NCI-H2196 (cell line): ENCODE results near the gene C2.
"Not testable (repeated sequence)": the region's sequence is repeated elsewhere in the genome, so short reads cannot be mapped to it uniquely, and the experiment has no call there.

Experiments
- DNase-seq: peaks from one replicate; lab custom pipeline; 2025; ENCODE audit not compliant: unreplicated experiment; lab: John Stamatoyannopoulos, UW

The C2 gene

DNA sequence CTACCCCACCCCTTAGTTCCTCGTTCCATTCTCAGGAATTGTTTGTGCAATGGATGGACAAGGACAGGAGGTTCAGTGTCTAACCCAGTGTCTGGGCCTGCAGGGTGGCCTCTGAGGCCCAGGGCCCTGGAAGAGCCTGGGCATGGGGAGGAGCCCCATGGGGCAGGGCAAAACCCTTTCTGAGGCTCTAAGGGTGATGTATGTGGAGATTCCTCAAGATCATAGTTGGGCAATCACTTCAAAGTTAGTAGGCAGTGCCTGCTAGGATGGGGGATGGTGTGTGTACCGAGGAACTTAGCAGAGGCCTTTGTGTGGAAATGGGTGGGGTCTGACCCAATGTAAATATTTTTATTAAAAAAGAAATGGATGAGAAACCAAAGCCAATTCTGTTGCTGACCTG, 6.7 kb upstream of the C2 start:
- DNase-seq = no peak

DNA sequence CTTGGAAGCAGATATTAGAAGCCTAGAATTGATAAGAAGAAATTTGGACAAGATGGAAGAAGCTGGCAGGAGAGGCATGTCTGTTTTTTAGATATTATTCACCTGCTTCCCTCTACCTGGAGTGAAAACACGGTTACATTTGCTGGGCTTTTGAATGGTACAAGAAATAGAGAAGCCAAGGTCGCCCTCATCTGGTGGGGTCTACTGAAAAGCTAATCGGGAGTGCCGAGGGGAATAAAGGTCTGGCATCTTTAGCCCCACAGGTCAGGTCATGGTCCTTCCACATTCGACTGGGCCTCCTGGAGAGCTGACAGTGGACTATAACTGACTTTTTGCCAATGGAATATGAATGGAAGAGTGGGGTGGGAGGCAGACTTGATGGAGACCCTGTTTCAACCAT, 4.6 kb upstream of the C2 start:
- DNase-seq = no peak

DNA sequence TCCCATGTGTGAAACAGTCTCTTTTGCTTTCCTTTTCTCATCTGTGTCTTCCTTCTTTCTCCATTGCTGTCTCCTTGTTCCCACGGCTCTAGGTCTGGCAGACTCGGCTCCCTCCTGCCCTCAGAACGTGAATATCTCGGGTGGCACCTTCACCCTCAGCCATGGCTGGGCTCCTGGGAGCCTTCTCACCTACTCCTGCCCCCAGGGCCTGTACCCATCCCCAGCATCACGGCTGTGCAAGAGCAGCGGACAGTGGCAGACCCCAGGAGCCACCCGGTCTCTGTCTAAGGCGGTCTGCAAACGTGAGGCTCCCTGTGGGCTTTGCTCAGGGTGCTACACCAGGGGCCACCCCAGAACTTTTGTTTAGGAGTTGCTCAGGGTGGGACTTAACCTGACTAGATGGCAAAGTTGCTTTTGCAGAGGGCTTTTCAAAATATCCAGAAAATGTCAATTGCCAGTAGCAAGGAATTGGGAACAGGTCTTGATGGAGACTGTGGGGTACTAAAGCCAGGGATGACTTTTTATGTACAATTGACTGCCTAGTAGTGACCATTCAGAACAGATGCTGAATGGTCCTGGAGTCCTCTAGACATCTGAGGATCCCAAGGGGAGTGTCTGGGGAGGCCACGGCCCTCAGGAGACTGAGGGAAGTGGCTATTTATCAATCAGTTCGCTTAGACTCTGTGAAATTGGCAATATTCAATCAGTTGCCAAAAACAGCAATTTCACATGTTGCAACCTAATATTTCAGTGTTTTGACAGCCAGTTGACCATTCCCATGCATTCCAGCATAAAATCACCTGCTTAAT, 550 bp downstream of the C2 start:
- DNase-seq = no peak

DNA sequence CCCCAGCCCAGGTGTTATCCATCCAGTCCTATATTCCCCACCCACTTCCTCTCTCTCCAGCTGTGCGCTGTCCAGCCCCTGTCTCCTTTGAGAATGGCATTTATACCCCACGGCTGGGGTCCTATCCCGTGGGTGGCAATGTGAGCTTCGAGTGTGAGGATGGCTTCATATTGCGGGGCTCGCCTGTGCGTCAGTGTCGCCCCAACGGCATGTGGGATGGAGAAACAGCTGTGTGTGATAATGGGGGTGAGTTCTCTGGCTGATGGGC, 1.1 kb downstream of the C2 start:
- DNase-seq = no peak

DNA sequence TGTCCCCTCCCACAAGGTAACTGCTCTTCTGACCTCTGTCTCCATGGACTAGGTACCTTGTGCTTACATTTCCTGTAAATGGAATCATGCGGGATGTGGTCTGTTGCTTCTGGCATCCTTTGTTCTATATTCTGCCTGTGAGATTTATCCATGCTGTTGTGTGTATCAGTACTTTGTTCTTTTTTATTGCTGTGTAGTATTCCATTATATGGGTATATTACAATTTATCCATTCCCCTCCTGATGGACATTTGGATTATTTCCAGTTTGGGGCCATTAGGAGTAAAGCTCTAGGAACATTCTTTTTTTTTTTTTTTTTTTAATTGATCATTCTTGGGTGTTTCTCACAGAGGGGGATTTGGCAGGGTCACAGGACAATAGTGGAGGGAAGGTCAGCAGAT, 3.4 kb downstream of the C2 start:
- DNase-seq = no peak

DNA sequence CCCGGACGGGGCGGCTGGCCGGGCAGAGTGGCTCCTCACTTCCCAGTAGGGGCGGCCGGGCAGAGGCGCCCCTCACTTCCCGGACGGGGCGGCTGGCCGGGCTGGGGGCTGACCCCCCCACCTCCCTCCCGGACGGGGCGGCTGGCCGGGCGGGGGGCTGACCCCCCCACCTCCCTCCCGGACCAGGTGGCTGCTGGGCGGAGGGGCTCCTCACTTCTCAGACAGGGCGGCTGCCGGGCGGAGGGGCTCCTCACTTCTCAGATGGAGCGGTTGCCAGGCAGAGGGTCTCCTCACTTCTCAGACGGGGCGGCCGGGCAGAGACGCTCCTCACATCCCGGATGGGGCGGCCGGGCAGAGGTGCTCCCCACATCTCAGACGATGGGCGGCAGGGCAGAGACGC, 4.6 kb downstream of the C2 start:
- not testable (repeated sequence) for DNase-seq

DNA sequence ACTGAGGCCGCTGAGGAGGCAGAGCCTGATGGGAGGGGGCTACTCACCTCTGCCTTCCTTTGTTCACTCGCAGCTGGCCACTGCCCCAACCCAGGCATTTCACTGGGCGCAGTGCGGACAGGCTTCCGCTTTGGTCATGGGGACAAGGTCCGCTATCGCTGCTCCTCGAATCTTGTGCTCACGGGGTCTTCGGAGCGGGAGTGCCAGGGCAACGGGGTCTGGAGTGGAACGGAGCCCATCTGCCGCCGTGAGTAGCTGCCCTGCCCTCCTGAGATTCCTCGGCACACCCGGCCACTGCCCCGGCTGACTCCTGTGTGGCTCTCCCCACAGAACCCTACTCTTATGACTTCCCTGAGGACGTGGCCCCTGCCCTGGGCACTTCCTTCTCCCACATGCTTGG, 6.0 kb downstream of the C2 start:
- DNase-seq = no peak

DNA sequence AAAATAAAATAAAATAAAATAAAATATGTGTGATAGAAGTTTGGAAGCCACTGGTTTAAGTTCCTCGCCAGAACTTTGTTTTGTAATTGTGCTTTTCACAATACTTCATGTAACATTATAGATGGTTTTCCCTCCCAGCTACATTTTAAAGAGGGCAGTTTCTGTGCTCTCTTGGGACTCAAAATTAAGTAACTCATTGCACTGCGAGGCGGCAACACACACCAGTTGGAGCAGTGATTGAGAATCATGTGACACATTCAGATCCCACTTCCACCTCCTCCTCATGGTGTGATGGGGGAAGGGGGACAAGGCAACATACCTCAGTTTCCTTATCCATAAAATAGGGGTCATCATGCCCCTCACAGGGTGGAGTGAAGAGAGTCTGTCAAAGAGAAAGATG, 7.5 kb downstream of the C2 start:
- DNase-seq = no peak

DNA sequence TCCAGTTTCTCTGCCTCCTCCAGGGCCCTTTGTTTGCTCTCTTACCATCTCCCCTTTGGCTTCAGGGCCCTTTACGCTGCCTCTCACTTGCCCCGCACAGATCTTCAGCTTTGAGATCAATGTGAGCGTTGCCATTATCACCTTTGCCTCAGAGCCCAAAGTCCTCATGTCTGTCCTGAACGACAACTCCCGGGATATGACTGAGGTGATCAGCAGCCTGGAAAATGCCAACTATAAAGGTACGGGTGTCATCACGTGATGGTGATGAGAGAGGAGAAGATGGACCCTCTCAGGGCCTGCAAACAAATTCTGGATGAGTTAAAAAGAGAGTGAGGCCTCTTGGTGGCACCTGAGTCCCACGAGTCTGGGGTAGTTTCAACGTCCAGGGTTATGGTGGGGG, 8.3 kb downstream of the C2 start:
- no peak for DNase-seq

DNA sequence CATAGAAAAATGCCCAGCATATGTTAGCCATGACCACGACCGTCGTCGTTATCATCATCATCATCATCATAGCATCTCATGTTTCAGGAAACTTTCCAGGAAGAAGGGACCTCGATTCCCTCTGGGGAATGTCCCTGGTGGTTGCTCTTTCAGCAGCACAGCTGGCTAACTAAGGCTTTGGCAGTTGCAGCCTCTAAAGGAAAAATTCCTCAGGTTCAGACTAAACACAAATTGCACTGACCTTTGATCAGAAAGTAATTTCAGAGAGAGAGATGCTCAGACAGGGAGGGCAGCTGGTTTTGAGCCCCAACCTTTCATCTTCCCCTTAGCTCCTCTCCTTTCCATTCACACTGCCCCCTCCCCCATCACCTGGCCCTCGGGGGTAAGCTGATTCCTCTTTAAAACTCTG, 12.7 kb downstream of the C2 start:
- DNase-seq = no peak

DNA sequence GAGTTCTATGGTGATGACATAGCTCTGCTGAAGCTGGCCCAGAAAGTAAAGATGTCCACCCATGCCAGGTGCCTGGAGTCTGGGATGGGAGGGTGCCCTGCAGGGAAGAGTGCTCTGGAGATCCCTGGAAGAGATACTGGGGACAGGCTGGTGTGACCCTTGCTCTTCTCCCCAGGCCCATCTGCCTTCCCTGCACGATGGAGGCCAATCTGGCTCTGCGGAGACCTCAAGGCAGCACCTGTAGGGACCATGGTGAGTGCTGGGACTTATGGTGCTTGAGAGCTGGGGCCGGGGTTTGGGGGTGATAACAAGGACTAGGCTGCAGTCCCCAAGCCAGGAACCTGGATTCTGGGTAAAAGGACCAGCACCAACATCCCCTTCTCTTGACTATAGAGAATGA, 16.2 kb downstream of the C2 start:
- DNase-seq = no peak

DNA sequence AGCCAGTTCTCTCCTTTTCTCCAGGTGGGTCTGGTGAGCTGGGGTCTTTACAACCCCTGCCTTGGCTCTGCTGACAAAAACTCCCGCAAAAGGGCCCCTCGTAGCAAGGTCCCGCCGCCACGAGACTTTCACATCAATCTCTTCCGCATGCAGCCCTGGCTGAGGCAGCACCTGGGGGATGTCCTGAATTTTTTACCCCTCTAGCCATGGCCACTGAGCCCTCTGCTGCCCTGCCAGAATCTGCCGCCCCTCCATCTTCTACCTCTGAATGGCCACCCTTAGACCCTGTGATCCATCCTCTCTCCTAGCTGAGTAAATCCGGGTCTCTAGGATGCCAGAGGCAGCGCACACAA, 17.6 kb downstream of the C2 start:
- DNase-seq = no peak

DNA sequence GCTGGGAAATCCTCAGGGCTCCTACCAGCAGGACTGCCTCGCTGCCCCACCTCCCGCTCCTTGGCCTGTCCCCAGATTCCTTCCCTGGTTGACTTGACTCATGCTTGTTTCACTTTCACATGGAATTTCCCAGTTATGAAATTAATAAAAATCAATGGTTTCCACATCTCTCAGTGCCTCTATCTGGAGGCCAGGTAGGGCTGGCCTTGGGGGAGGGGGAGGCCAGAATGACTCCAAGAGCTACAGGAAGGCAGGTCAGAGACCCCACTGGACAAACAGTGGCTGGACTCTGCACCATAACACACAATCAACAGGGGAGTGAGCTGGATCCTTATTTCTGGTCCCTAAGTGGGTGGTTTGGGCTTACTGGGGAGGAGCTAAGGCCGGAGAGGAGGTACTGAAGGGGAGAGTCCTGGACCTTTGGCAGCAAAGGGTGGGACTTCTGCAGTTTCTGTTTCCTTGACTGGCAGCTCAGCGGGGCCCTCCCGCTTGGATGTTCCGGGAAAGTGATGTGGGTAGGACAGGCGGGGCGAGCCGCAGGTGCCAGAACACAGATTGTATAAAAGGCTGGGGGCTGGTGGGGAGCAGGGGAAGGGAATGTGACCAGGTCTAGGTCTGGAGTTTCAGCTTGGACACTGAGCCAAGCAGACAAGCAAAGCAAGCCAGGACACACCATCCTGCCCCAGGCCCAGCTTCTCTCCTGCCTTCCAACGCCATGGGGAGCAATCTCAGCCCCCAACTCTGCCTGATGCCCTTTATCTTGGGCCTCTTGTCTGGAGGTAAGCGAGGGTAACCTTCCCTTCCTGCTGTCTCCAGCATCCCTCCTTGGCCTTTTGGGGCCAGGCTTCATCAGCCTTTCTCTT, 18.2 kb downstream of the C2 start, which contains the start of gene CFB:
CFB (plus strand) TSS at position 589 of the 863 bp plus-strand sequence; CDS start at position 716, 127 bp downstream.
- DNase-seq = peak; percentile 31

DNA sequence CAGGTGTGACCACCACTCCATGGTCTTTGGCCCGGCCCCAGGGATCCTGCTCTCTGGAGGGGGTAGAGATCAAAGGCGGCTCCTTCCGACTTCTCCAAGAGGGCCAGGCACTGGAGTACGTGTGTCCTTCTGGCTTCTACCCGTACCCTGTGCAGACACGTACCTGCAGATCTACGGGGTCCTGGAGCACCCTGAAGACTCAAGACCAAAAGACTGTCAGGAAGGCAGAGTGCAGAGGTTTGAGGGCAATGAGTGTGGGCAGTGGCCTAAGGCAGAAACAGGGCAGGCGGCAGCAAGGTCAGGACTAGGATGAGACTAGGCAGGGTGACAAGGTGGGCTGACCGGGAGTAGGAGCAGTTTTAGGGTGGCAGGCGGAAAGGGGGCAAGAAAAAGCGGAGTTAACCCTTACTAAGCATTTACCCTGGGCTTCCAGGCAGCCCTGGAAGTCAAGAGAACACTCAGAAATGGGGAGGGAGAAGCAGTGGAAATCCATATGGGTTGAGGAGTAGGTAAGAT, 18.9 kb downstream of the C2 start:
- no peak for DNase-seq

DNA sequence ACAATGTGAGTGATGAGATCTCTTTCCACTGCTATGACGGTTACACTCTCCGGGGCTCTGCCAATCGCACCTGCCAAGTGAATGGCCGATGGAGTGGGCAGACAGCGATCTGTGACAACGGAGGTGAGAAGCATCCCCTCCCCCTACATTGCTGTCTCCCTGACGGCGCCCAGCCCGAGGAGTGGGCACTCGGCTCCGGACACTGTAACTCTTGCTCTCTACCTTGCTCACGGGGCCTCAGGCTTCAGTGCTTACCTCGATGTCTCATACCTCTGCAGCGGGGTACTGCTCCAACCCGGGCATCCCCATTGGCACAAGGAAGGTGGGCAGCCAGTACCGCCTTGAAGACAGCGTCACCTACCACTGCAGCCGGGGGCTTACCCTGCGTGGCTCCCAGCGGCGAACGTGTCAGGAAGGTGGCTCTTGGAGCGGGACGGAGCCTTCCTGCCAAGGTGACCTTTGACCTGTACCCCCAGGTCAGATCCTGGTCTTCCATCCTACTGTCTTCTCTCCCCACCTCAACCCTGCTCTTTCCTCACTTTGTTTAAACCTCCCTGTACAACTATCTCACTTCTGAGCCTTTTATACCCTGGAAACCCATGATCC, 19.7 kb downstream of the C2 start:
- DNase-seq = no peak

DNA sequence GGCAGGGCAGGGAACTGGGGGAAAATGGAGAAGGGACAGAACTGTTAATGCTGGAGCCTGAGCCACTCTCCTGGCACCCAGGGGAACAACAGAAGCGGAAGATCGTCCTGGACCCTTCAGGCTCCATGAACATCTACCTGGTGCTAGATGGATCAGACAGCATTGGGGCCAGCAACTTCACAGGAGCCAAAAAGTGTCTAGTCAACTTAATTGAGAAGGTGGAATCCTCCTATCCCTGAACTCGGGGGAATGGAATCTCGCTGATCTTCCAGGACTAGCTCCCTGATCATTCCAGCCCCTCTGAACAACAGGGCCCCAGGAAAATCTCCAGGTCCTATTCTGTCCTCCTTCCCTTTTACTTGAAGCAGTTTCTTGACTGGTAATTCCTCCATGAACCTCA, 20.3 kb downstream of the C2 start:
- DNase-seq = no peak

DNA sequence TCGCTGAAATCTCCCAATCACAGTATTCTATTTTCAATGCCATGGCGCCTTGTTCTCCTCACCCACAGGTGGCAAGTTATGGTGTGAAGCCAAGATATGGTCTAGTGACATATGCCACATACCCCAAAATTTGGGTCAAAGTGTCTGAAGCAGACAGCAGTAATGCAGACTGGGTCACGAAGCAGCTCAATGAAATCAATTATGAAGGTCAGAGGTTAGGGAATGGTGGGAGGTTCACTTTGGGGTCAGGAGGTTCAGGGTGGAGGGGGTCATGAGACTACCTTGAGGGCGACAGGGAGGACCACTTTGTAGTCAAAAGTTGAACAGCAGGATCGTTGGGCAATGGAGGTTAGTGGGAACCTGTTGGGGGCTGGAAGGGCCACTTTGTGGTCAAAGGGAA, 20.8 kb downstream of the C2 start:
- no peak for DNase-seq

DNA sequence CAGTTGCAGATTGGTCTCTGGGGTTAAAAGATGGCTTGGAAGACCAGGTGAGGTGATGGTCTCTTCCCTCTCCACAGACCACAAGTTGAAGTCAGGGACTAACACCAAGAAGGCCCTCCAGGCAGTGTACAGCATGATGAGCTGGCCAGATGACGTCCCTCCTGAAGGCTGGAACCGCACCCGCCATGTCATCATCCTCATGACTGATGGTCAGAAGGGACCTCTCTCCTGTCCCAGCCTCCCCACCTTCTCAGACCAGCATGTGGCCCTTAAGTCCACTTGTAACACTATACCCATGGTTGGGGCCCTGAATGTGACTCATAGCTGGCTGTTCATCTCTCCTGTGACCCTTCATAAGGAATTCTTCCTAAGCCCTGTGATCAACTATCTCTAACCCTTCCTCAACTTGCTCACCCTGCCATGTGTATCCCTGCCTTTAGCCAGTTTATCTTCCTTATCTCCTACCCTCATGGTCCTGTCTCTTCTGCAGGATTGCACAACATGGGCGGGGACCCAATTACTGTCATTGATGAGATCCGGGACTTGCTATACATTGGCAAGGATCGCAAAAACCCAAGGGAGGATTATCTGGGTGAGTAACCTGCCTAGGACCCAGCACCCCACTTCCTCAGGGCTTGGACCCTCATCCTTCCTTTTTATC, 21.4 kb downstream of the C2 start:
- DNase-seq = no peak

DNA sequence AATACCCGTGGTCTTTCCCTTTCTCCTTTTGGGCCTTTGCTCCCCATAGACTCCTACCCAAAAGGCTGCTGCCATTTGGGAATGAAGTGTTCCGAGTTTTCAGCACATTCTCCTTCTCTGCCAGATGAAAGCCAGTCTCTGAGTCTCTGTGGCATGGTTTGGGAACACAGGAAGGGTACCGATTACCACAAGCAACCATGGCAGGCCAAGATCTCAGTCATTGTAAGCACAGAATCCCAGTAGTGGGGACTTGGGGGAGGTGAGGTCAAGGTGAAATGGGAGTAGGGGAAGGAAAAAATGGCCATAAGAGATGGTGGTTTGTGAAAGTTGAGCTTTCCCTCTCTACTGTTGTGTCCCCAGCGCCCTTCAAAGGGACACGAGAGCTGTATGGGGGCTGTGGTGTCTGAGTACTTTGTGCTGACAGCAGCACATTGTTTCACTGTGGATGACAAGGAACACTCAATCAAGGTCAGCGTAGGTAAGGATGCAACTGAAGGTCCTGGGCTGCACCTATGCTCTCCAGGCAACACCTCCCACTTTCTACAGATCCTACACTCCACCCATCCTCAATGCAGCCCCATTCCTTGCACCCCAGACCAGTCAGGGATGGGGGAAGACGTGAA, 22.5 kb downstream of the C2 start:
- no peak for DNase-seq

DNA sequence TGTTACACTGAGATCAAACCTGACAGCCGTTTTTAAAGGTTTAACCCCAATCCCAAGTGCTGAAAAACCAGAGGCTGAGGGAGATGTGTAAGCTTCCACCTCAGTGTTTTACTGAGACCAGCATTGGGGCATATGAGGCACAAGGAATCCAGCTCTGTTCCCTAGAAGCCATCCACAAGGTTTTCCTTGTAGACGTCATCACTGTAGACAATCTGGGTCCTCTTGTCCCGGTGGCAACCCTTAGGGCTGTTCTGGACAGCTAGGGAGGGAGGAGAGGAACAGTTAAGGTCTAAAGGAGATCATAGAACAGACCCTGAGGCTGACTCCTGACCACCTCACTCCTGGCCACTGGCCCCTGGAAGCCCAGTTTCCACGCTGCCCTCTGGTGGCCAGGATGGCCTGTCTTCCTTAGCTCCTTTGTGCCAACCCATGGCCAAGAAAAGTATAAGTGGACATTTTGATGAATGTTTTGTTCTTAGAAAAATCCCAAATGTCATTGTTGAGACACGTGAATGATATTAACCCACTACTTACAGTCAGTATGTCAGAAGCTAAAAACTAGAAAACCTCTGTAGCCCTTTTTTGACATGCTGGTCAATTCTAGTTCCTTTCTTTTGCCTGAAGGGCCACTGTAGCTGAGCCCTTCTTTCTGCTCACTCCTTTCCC, 24.8 kb downstream of the C2 start:
- DNase-seq = peak; percentile 58

DNA sequence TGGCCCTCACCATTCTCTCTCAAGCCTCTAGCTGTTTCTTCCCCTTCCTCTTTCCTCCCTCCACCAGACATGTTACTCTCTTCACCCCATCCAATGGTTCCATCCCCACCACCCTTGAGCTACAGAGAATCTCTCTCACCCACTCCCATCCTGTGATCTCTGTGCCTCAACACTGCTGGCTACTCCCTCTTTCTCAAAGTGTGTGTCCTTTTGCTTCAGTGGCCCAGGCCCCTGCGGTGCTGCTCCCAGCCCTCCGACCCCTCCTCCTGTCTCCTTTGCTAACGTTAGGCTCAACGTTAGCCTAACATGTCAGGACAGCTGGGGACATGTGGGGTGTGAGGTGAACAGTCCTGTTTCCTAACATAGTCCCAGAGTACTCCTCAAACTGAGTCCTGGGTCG, 25.4 kb downstream of the C2 start:
- no peak for DNase-seq
